Tibial nerve (tissue), 4 donors: ENCODE data around the gene MBD1. TPM values are rescaled to one million over a fixed set of nuclear protein-coding genes. Genes with fewer than 3 reads are reported as not detected.
A peak's percentile ranks its signal among the peaks of the same experiment; 100 is the strongest.
"Not testable (repeated sequence)": the region's sequence is repeated elsewhere in the genome, so short reads cannot be mapped to it uniquely, and the experiment has no call there.

Experiments used
- DNase-seq, 2 donors: peaks; one replicate each; pipeline ENCODE4 v3.0.0-alpha.2; 2019; ENCODE audit warnings: low spot score in 2 of 2
- H3K27ac ChIP-seq, 4 donors: fragments of 200-600 bp; sonication (generic) in 3 of 4; one replicate each; pipeline ENCODE4 v1.5.1; 2017 to 2019; ENCODE audit warnings: mild to moderate bottlenecking in 1 of 4
- H3K27me3 ChIP-seq, 2 donors: fragments of 200-600 bp; sonication (generic) in 1 of 2; one replicate each; pipeline versions ENCODE4 v1.5.1 to v1.6.0; 2017 to 2019
- H3K36me3 ChIP-seq, 3 donors: fragments of 200-600 bp; sonication (generic); one replicate each; pipeline ENCODE4 v1.5.1; 2018 to 2019
- H3K4me1 ChIP-seq, 4 donors: fragments of 200-600 bp; sonication (generic) in 3 of 4; one replicate each; pipeline ENCODE4 v1.5.1; 2017 to 2019
- H3K4me3 ChIP-seq, 4 donors: fragments of 200-600 bp; sonication (generic) in 3 of 4; one replicate each; pipeline ENCODE4 v1.5.1; 2017 to 2019; ENCODE audit warnings: mild to moderate bottlenecking in 1 of 4, moderate library complexity in 1 of 4
- H3K9me3 ChIP-seq, 4 donors: fragments of 200-600 bp; sonication (generic) in 3 of 4; one replicate each; pipeline ENCODE4 v1.5.1; 2017 to 2019
- CTCF ChIP-seq, 5 experiments: fragments of 200-600 bp in 3 of 5; fragments of 450-650 bp in 2 of 5; sonication (generic) in 3 of 5; IDR thresholded peaks; one replicate each; pipeline ENCODE4 v1.5.1; 2016 to 2019; ENCODE audit warnings: antibody characterized with exemption in 5 of 5, mild to moderate bottlenecking in 3 of 5, moderate library complexity in 2 of 5
- EP300 ChIP-seq, 2 donors: sonication (generic); formaldehyde crosslinking; IDR thresholded peaks; one replicate each; pipeline ENCODE4 v1.6.1; 2017; ENCODE audit warnings: antibody characterized with exemption in 2 of 2, mild to moderate bottlenecking in 1 of 2
- POLR2A ChIP-seq, 2 donors: fragments of 450-650 bp; IDR thresholded peaks; one replicate each; pipeline ENCODE4 v1.6.1; 2017; ENCODE audit warnings: antibody characterized with exemption in 2 of 2, mild to moderate bottlenecking in 2 of 2, moderate library complexity in 2 of 2
- WGBS, 2 donors: methylation state at CpG; one replicate each; pipeline ENCODE4 v1.1.5; 2018; 5-methylcytosine and 5-hydroxymethylcytosine counted together
- total RNA-seq, 4 donors: library from RNA; depleted of rRNA; stranded (reverse); fragments of >200 nt; gene quantifications; one replicate each; pipeline ENCODE4 v1.1.0, GENCODE V29; 2016

The MBD1 gene
- total RNA-seq, 4 donors from 2014 or later, result 69.3 to 103 (median 85.7) TPM

DNA sequence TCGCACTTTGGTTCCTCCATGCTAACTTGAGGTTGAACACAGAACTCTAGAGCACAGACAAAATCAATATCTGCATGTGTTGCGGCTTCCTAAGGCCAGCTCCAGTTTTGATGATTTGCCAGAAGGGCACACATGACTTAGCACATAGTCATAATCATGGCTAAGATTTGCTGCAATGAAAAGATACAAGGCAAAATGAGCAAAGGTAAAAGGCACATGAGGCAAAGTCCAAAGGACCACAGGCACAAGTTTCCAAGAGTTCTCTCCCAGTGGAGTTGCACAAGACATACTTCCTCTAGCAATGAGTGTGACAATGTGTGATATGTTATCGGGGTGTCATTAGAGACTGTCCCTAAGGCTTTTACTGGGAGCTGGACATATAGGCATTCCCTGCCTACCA is 30.3 kb upstream of the MBD1 start:
- H3K4me3 ChIP-seq, result no peak overlapping the region
- H3K36me3 ChIP-seq, result no peaks in the 10 kb centered on the region
- WGBS, 2 donors, result 84 to 87% methylated on average over 3 of the region's 3 CpGs
- no peaks in the 10 kb centered on the region for H3K9me3 ChIP-seq
- H3K4me1 ChIP-seq, result peaks cover 0 to 18% (median 3%) of the 10 kb centered on the region in 4 donors
- H3K27ac ChIP-seq, result no peak overlapping the region
- no peak for DNase-seq
- no peaks in the 10 kb centered on the region for H3K27me3 ChIP-seq
- TF ChIP-seq POLR2A (IDR thresholded peaks at IDR 0.05), result no peak
- TF ChIP-seq CTCF (IDR thresholded peaks at IDR 0.05), result no peak
- TF ChIP-seq EP300 (IDR thresholded peaks at IDR 0.05), result no peak

- H3K27ac ChIP-seq, result no peak overlapping the region
- H3K4me3 ChIP-seq, result no peak overlapping the region
- H3K36me3 ChIP-seq, result no peaks in the 10 kb centered on the region
- no peak for TF ChIP-seq EP300 (IDR thresholded peaks at IDR 0.05)
- no peak for TF ChIP-seq CTCF (IDR thresholded peaks at IDR 0.05)
- no peak for TF ChIP-seq POLR2A (IDR thresholded peaks at IDR 0.05)
- DNase-seq, result no peak
- WGBS, 2 donors, result 82 to 84% methylated on average over 10 of the region's 10 CpGs
- peaks cover 0 to 18% (median 3%) of the 10 kb centered on the region in 4 donors for H3K4me1 ChIP-seq
- no peaks in the 10 kb centered on the region for H3K9me3 ChIP-seq
- H3K27me3 ChIP-seq, result no peaks in the 10 kb centered on the region
Measured at GRCh38 chr18:50310080-50310479, 28.8 kb upstream of the MBD1 start.

- H3K27ac ChIP-seq, H3K4me3 ChIP-seq, H3K9me3 ChIP-seq, H3K27me3 ChIP-seq, DNase-seq, H3K36me3 ChIP-seq: not testable (repeated sequence)
- 64 to 65% methylated on average over 5 of the region's 5 CpGs for WGBS, 2 donors
- H3K4me1 ChIP-seq, result peaks cover 0 to 18% (median 3%) of the 10 kb centered on the region in 4 donors
Measured at GRCh38 chr18:50308851-50309250, 27.5 kb upstream of the MBD1 start.

GRCh38 chr18:50307738-50308470 is 26.6 kb upstream of the MBD1 start:
- H3K27me3 ChIP-seq, result peaks cover 0 to 11% of the 10 kb centered on the region in 2 donors
- DNase-seq, result peak; percentile 67 to 83
- TF ChIP-seq POLR2A (IDR thresholded peaks at IDR 0.05) (no peak), CTCF (IDR thresholded peaks at IDR 0.05) (no peak), EP300 (IDR thresholded peaks at IDR 0.05) (peak in 1 of 2 donors; percentile 73)
- peak overlapping the region; percentile 24 to 70 (median 49) for H3K4me3 ChIP-seq
- peaks cover 0 to 18% (median 3%) of the 10 kb centered on the region in 4 donors for H3K4me1 ChIP-seq
- no peaks in the 10 kb centered on the region for H3K36me3 ChIP-seq
- 3 to 8% methylated on average over 26 of the region's 26 CpGs for WGBS, 2 donors
- no peaks in the 10 kb centered on the region for H3K9me3 ChIP-seq
- H3K27ac ChIP-seq, result peak overlapping the region in 1 of 4 donors; percentile 62

DNA sequence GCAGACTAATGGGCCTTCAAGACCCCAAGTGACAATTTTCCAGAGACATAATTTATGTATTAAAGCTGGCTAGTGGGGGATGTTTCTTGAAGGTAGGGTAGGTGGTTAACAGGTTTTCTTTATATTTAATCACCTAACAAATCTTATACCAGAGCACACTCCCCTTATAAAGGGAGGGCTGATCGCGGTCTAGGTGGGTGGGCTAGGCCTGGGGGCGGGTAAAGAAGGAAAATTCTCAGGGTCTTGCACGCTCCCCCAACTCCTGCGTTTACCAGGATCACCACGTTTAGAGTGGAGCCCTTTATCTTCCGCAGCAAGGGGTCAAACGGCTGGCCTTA is 26.0 kb upstream of the MBD1 start:
- Histone ChIP-seq H3K27me3 (peaks cover 0 to 11% of the 10 kb centered on the region in 2 donors), H3K27ac (peak overlapping the region in 1 of 4 donors; percentile 62), H3K4me1 (peaks cover 0 to 18% (median 3%) of the 10 kb centered on the region in 4 donors), H3K9me3 (no peaks in the 10 kb centered on the region), H3K4me3 (peak overlapping the region; percentile 24 to 70 (median 49)), H3K36me3 (no peaks in the 10 kb centered on the region)
- 1 to 4% methylated on average over 8 of the region's 8 CpGs for WGBS, 2 donors
- no peak for DNase-seq
- TF ChIP-seq CTCF (IDR thresholded peaks at IDR 0.05), result no peak
- no peak for TF ChIP-seq POLR2A (IDR thresholded peaks at IDR 0.05)
- TF ChIP-seq EP300 (IDR thresholded peaks at IDR 0.05), result no peak
